Aorta (tissue), 5 donors: ENCODE data around the gene EPS15. TPM values are rescaled to one million over a fixed set of nuclear protein-coding genes. Genes with fewer than 3 reads are reported as not detected.
"Not testable (repeated sequence)": the region's sequence is repeated elsewhere in the genome, so short reads cannot be mapped to it uniquely, and the experiment has no call there.

Experiments used
- ATAC-seq: fragments of 200-7000 bp; cut with Tn5 transposase; one replicate; pipeline ENCODE4 v1.9.1; 2022; ENCODE audit warnings: moderate library complexity; ENCODE audit not compliant: low FRiP score
- DNase-seq, 2 donors: peaks; one replicate each; pipeline ENCODE4 v3.0.0-alpha.2; 2020
- H3K27ac ChIP-seq, 2 donors: one replicate each; pipeline ENCODE4 v1.5.1; 2013; ENCODE audit warnings: low read length in 2 of 2, mild to moderate bottlenecking in 2 of 2, moderate library complexity in 2 of 2, control low read depth in 1 of 2, inconsistent platforms in 1 of 2, low read depth in 1 of 2
- H3K27me3 ChIP-seq, 2 donors: one replicate each; pipeline ENCODE4 v1.6.1; 2013; ENCODE audit warnings: control low read depth in 1 of 2, low read length in 1 of 2, mild to moderate bottlenecking in 1 of 2, moderate library complexity in 1 of 2; ENCODE audit not compliant: insufficient read depth in 2 of 2, control insufficient read depth in 1 of 2
- H3K36me3 ChIP-seq, 2 donors: one replicate each; pipeline ENCODE4 v1.6.1; 2013; ENCODE audit warnings: control low read depth in 1 of 2, low read length in 1 of 2, mild to moderate bottlenecking in 1 of 2; ENCODE audit not compliant: insufficient read depth in 2 of 2, control insufficient read depth in 1 of 2
- H3K4me1 ChIP-seq, 2 donors: one replicate each; pipeline ENCODE4 v1.6.1; 2013; ENCODE audit warnings: low read length in 2 of 2, control low read depth in 1 of 2, mild to moderate bottlenecking in 1 of 2, moderate library complexity in 1 of 2; ENCODE audit not compliant: insufficient read depth in 2 of 2, control insufficient read depth in 1 of 2
- H3K4me3 ChIP-seq, 2 donors: one replicate each; pipeline ENCODE4 v1.5.1; 2013; ENCODE audit warnings: low read length in 2 of 2, control low read depth in 1 of 2, mild to moderate bottlenecking in 1 of 2
- H3K9me3 ChIP-seq: one replicate; pipeline ENCODE4 v1.6.1; 2013; ENCODE audit warnings: mild to moderate bottlenecking, low read length; ENCODE audit not compliant: control insufficient read depth
- WGBS, 2 donors: extraction: QIAGEN DNeasy Blood & Tissue Kit; methylation state at CpG; one replicate each; pipeline ENCODE4 v1.1.7; 2013; 5-methylcytosine and 5-hydroxymethylcytosine counted together
- intact Hi-C, 2 donors: fragments of 100-400 bp; cut with DNase I; formaldehyde crosslinking; loops; one replicate each; pipeline versions ENCODE4 v1.14.2 to v1.15.0; 2022
- polyA plus RNA-seq, 2 donors: library from polyadenylated mRNA; stranded (reverse); fragments of 200-250 nt; gene quantifications; one replicate each; pipeline ENCODE4 v1.2.3, GENCODE V29; 2013
- total RNA-seq, 2 donors: library from RNA; stranded (reverse); fragmentation: NEBNext Ultra II Directional; extraction: Animal tissue kit (Norgen Biotek cat#: 25700); gene quantifications; one replicate each; pipeline ENCODE4 v1.2.1, GENCODE V29; 2021
- donor health status: healthy with polysubstance abuse.
- donor health status: Bipolar disorder and iron deficiency.
- donor health status: DM: no; HTN: no; CAD: no.
- donor health status: DM: no; HTN: no; CAD: no.
- donor health status: DM: yes; HTN: yes; CAD: no.

Gene EPS15
- total and polyA plus RNA-seq, 4 donors = 24.8 to 121 (median 69.9) TPM

- peaks cover 0 to 2% of the 10 kb centered on the region in 2 donors for H3K36me3 ChIP-seq
- DNase-seq (no peak), ATAC-seq (no peak)
- WGBS, 2 donors = 80 to 82% methylated on average over 4 of the region's 4 CpGs
- no peak overlapping the region for H3K27ac ChIP-seq
- no peaks in the 10 kb centered on the region for H3K9me3 ChIP-seq
- H3K27me3 ChIP-seq = no peaks in the 10 kb centered on the region
- H3K4me3 ChIP-seq = no peak overlapping the region
- intact Hi-C loops = loop anchor here in 1 of 2 donors (10.0 kb wide), 1 partner anchor 75 kb away; the partner anchor contains the start of gene EPS15
- H3K4me1 ChIP-seq = no peaks in the 10 kb centered on the region
These were observed 79.2 kb downstream of the EPS15 start for GRCh38 chr1:51439895-51440294.

- Histone ChIP-seq H3K27ac (no peak overlapping the region), H3K4me1 (no peaks in the 10 kb centered on the region), H3K36me3 (peaks cover 0 to 2% of the 10 kb centered on the region in 2 donors), H3K9me3 (no peaks in the 10 kb centered on the region), H3K27me3 (no peaks in the 10 kb centered on the region), H3K4me3 (no peak overlapping the region)
- DNase-seq (no peak), ATAC-seq (no peak)
- intact Hi-C loops = no loop called here
These were observed 80.0 kb downstream of the EPS15 start for GRCh38 chr1:51439053-51439452.

GRCh38 chr1:51437391-51437790 is 81.7 kb downstream of the EPS15 start:
- H3K36me3 ChIP-seq, intact Hi-C loops, H3K27ac ChIP-seq, ATAC-seq, H3K4me1 ChIP-seq, DNase-seq, H3K9me3 ChIP-seq, H3K4me3 ChIP-seq, H3K27me3 ChIP-seq: not testable (repeated sequence)
- 96% methylated on average over 6 of the region's 6 CpGs for WGBS, 2 donors

GRCh38 chr1:51435878-51436277 is 83.2 kb downstream of the EPS15 start:
- H3K9me3 ChIP-seq = no peaks in the 10 kb centered on the region
- ATAC-seq = no peak
- 93 to 95% methylated on average over 5 of the region's 5 CpGs for WGBS, 2 donors
- H3K36me3 ChIP-seq = peaks cover 0 to 2% of the 10 kb centered on the region in 2 donors
- no peaks in the 10 kb centered on the region for H3K27me3 ChIP-seq
- no peak overlapping the region for H3K4me3 ChIP-seq
- H3K27ac ChIP-seq = no peak overlapping the region
- H3K4me1 ChIP-seq = no peaks in the 10 kb centered on the region
- no peak for DNase-seq
- intact Hi-C loops = no loop called here

- no peak for DNase-seq
- Histone ChIP-seq H3K9me3 (no peaks in the 10 kb centered on the region), H3K27ac (no peak overlapping the region), H3K27me3 (no peaks in the 10 kb centered on the region), H3K4me3 (no peak overlapping the region), H3K36me3 (peaks cover 0 to 2% of the 10 kb centered on the region in 2 donors), H3K4me1 (no peaks in the 10 kb centered on the region)
- intact Hi-C loops = no loop called here
- ATAC-seq = no peak
- 83 to 84% methylated on average over 2 of the region's 2 CpGs for WGBS, 2 donors
These were observed 85.0 kb downstream of the EPS15 start for GRCh38 chr1:51433972-51434510.

GRCh38 chr1:51433269-51433971 is 85.6 kb downstream of the EPS15 start:
- 87 to 88% methylated on average over 4 of the region's 4 CpGs for WGBS, 2 donors
- DNase-seq (no peak), ATAC-seq (no peak)
- Histone ChIP-seq H3K4me3 (no peak overlapping the region), H3K36me3 (peaks cover 0 to 2% of the 10 kb centered on the region in 2 donors), H3K27ac (no peak overlapping the region), H3K9me3 (no peaks in the 10 kb centered on the region), H3K27me3 (no peaks in the 10 kb centered on the region), H3K4me1 (no peaks in the 10 kb centered on the region)
- intact Hi-C loops = no loop called here

GRCh38 chr1:51432146-51432545 is 86.9 kb downstream of the EPS15 start:
- Histone ChIP-seq H3K27ac (no peak overlapping the region), H3K9me3 (no peaks in the 10 kb centered on the region), H3K4me1 (no peaks in the 10 kb centered on the region), H3K27me3 (no peaks in the 10 kb centered on the region), H3K36me3 (peaks cover 2 to 3% of the 10 kb centered on the region in 2 donors), H3K4me3 (no peak overlapping the region)
- DNase-seq = no peak
- ATAC-seq = no peak
- intact Hi-C loops = no loop called here

- Histone ChIP-seq H3K36me3 (peaks cover 2 to 3% of the 10 kb centered on the region in 2 donors), H3K27me3 (no peaks in the 10 kb centered on the region), H3K9me3 (no peaks in the 10 kb centered on the region), H3K27ac (no peak overlapping the region), H3K4me3 (no peak overlapping the region), H3K4me1 (peaks cover 0 to 3% of the 10 kb centered on the region in 2 donors)
- DNase-seq (no peak), ATAC-seq (no peak)
- WGBS, 2 donors = 94 to 96% methylated on average over 1 of the region's 1 CpG
- intact Hi-C loops = no loop called here
These were observed 91.6 kb downstream of the EPS15 start for GRCh38 chr1:51427438-51427837.

- Histone ChIP-seq H3K4me3 (no peak overlapping the region), H3K36me3 (peaks cover 2 to 3% of the 10 kb centered on the region in 2 donors), H3K4me1 (peaks cover 0 to 3% of the 10 kb centered on the region in 2 donors), H3K9me3 (no peaks in the 10 kb centered on the region), H3K27me3 (no peaks in the 10 kb centered on the region), H3K27ac (no peak overlapping the region)
- WGBS, 2 donors = 85 to 91% methylated on average over 3 of the region's 3 CpGs
- intact Hi-C loops = no loop called here
- ATAC-seq (no peak), DNase-seq (no peak)
These were observed 93.1 kb downstream of the EPS15 start for GRCh38 chr1:51425955-51426354.
